Stomach smooth muscle (tissue), 2 donors: ENCODE results near the gene RAD51B.

Source experiments
- H3K27ac ChIP-seq: one replicate; pipeline ENCODE4 v1.7.0; 2013; ENCODE audit warnings: mild to moderate bottlenecking, low read length, inconsistent platforms
- H3K27me3 ChIP-seq, 2 donors: one replicate each; pipeline ENCODE4 v1.7.0; 2013; ENCODE audit warnings: low read length in 2 of 2; ENCODE audit not compliant: insufficient read depth in 2 of 2, control insufficient read depth in 1 of 2
- H3K36me3 ChIP-seq, 2 donors: one replicate each; pipeline ENCODE4 v1.7.0; 2013; ENCODE audit warnings: low read length in 2 of 2; ENCODE audit not compliant: control insufficient read depth in 2 of 2, insufficient read depth in 2 of 2
- H3K4me1 ChIP-seq: one replicate; pipeline ENCODE4 v1.7.0; 2013; ENCODE audit warnings: low read length; ENCODE audit not compliant: control insufficient read depth, insufficient read depth
- H3K4me3 ChIP-seq, 2 donors: one replicate each; pipeline ENCODE4 v1.7.0; 2013; ENCODE audit warnings: low read length in 2 of 2
- H3K9ac ChIP-seq, 2 donors: one replicate each; pipeline ENCODE4 v1.7.0; 2013; ENCODE audit warnings: low read length in 2 of 2, mild to moderate bottlenecking in 1 of 2
- H3K9me3 ChIP-seq, 2 donors: one replicate each; pipeline ENCODE4 v1.7.0; 2013; ENCODE audit warnings: low read length in 2 of 2; ENCODE audit not compliant: control insufficient read depth in 2 of 2
- donor health status: healthy.
- donor health status: Pancreatic carcinoma.

Gene RAD51B

GRCh38 chr14:68446243-68447040 lies 626.9 kb downstream of the RAD51B start:
- Histone ChIP-seq H3K36me3 (no peaks in the 10 kb centered on the region), H3K9me3 (no peaks in the 10 kb centered on the region), H3K4me1 (peaks cover 29% of the 10 kb centered on the region), H3K27ac (peak overlapping the region; percentile 65), H3K4me3 (no peak overlapping the region), H3K27me3 (no peaks in the 10 kb centered on the region), H3K9ac (no peak overlapping the region)

- no peak overlapping the region for H3K4me3 ChIP-seq
- H3K4me1 ChIP-seq: peaks cover 33% of the 10 kb centered on the region
- H3K9me3 ChIP-seq: no peaks in the 10 kb centered on the region
- H3K27me3 ChIP-seq: no peaks in the 10 kb centered on the region
- peak overlapping the region; percentile 14 to 64 for H3K9ac ChIP-seq
- H3K27ac ChIP-seq: peak overlapping the region; percentile 88
- no peaks in the 10 kb centered on the region for H3K36me3 ChIP-seq
Measured at GRCh38 chr14:68447581-68448251, 628.1 kb downstream of the RAD51B start.

GRCh38 chr14:68448252-68448902 lies 628.8 kb downstream of the RAD51B start:
- Histone ChIP-seq H3K36me3 (no peaks in the 10 kb centered on the region), H3K27me3 (no peaks in the 10 kb centered on the region), H3K27ac (peak overlapping the region; percentile 88), H3K9ac (peak overlapping the region; percentile 14 to 64), H3K4me1 (peaks cover 33% of the 10 kb centered on the region), H3K4me3 (no peak overlapping the region), H3K9me3 (no peaks in the 10 kb centered on the region)

- peak overlapping the region; percentile 68 for H3K27ac ChIP-seq
- H3K36me3 ChIP-seq: no peaks in the 10 kb centered on the region
- no peak overlapping the region for H3K4me3 ChIP-seq
- peaks cover 1 to 3% of the 10 kb centered on the region in 2 donors for H3K9me3 ChIP-seq
- H3K27me3 ChIP-seq: no peaks in the 10 kb centered on the region
- H3K9ac ChIP-seq: no peak overlapping the region
- H3K4me1 ChIP-seq: peaks cover 30% of the 10 kb centered on the region
Measured at GRCh38 chr14:68449561-68450181, 630.1 kb downstream of the RAD51B start.

GRCh38 chr14:68450391-68451120 lies 631.0 kb downstream of the RAD51B start:
- no peaks in the 10 kb centered on the region for H3K36me3 ChIP-seq
- H3K9ac ChIP-seq: no peak overlapping the region
- peaks cover 25% of the 10 kb centered on the region for H3K4me1 ChIP-seq
- peaks cover 6 to 8% of the 10 kb centered on the region in 2 donors for H3K9me3 ChIP-seq
- H3K4me3 ChIP-seq: no peak overlapping the region
- peak overlapping the region; percentile 68 for H3K27ac ChIP-seq
- H3K27me3 ChIP-seq: no peaks in the 10 kb centered on the region

GRCh38 chr14:68451696-68452373 lies 632.3 kb downstream of the RAD51B start:
- Histone ChIP-seq H3K36me3 (no peaks in the 10 kb centered on the region), H3K4me3 (no peak overlapping the region), H3K27me3 (no peaks in the 10 kb centered on the region), H3K9ac (no peak overlapping the region), H3K27ac (peak overlapping the region; percentile 12), H3K9me3 (peaks cover 6 to 8% of the 10 kb centered on the region in 2 donors), H3K4me1 (peaks cover 19% of the 10 kb centered on the region)

GRCh38 chr14:68458253-68458652 lies 638.7 kb downstream of the RAD51B start:
- no peaks in the 10 kb centered on the region for H3K36me3 ChIP-seq
- no peak overlapping the region for H3K9ac ChIP-seq
- H3K4me1 ChIP-seq: peaks cover 16% of the 10 kb centered on the region
- H3K9me3 ChIP-seq: peaks cover 6 to 8% of the 10 kb centered on the region in 2 donors
- H3K27ac ChIP-seq: no peak overlapping the region
- H3K27me3 ChIP-seq: no peaks in the 10 kb centered on the region
- no peak overlapping the region for H3K4me3 ChIP-seq

- Histone ChIP-seq H3K4me3 (peak overlapping the region; percentile 22 to 35), H3K4me1 (peaks cover 16% of the 10 kb centered on the region), H3K36me3 (no peaks in the 10 kb centered on the region), H3K9me3 (peaks cover 6 to 8% of the 10 kb centered on the region in 2 donors), H3K27me3 (no peaks in the 10 kb centered on the region), H3K27ac (peak overlapping the region; percentile 62), H3K9ac (peak overlapping the region in 1 of 2 donors; percentile 47)
Measured at GRCh38 chr14:68458840-68459469, 639.4 kb downstream of the RAD51B start.

- Histone ChIP-seq H3K27me3 (no peaks in the 10 kb centered on the region), H3K9ac (no peak overlapping the region), H3K27ac (peak overlapping the region; percentile 62), H3K4me3 (peak overlapping the region; percentile 22 to 35), H3K4me1 (peaks cover 16% of the 10 kb centered on the region), H3K9me3 (peaks cover 4 to 7% of the 10 kb centered on the region in 2 donors), H3K36me3 (no peaks in the 10 kb centered on the region)
Measured at GRCh38 chr14:68459480-68460136, 640.0 kb downstream of the RAD51B start.
